Left cardiac atrium (tissue), 4 donors: ENCODE measurements around the gene VKORC1. TPM values are rescaled to one million over a fixed set of nuclear protein-coding genes. Genes with fewer than 3 reads are reported as not detected.

Experiments
- ATAC-seq, 2 donors: fragments of 200-7000 bp; cut with Tn5 transposase; one replicate each; pipeline ENCODE4 v1.9.1; 2020; ENCODE audit warnings: mild to moderate bottlenecking in 2 of 2, moderate library complexity in 2 of 2
- DNase-seq: peaks from one replicate; pipeline ENCODE4 v3.0.0-alpha.2; 2020
- intact Hi-C, 2 donors: fragments of 100-400 bp; cut with DNase I; formaldehyde crosslinking; loops; one replicate each; pipeline versions ENCODE4 v1.14.1 to v1.15.1; 2022 to 2023
- total RNA-seq, 2 donors: library from RNA; stranded (reverse); fragmentation: NEBNext Ultra II Directional; extraction: Animal tissue kit (Norgen Biotek cat#: 25700); gene quantifications; one replicate each; pipeline ENCODE4 v1.2.1, GENCODE V29; 2021
- donor health status: DM: no; HTN: yes; CAD: no.
- donor health status: DM: no; HTN: yes; CAD: no; lungs with severe emphysema.
- donor health status: DM: yes; HTN: yes; CAD: no.
- donor health status: Dilated cardiomyopathy.

VKORC1 gene
- total RNA-seq, 2 donors from 2014 or later = 47.1 to 53.2 TPM

GRCh38 chr16:31087971-31088370 lies 6.6 kb downstream of the VKORC1 start:
- no peak for DNase-seq
- ATAC-seq = no peak
- intact Hi-C loops = no loop called here

- DNase-seq (no peak), ATAC-seq (no peak)
- intact Hi-C loops = no loop called here
Measured at GRCh38 chr16:31087481-31087880, 7.1 kb downstream of the VKORC1 start.

GRCh38 chr16:31086629-31086906 lies 8.0 kb downstream of the VKORC1 start:
- ATAC-seq (no peak), DNase-seq (no peak)
- intact Hi-C loops = no loop called here

- intact Hi-C loops = no loop called here
- no peak for DNase-seq
- no peak for ATAC-seq
Measured at GRCh38 chr16:31085873-31086628, 8.5 kb downstream of the VKORC1 start.

- DNase-seq (no peak), ATAC-seq (no peak)
- intact Hi-C loops = no loop called here
Measured at GRCh38 chr16:31085411-31085810, 9.2 kb downstream of the VKORC1 start.

GRCh38 chr16:31084584-31085302 lies 9.9 kb downstream of the VKORC1 start:
- intact Hi-C loops = no loop called here
- DNase-seq (peak; percentile 20), ATAC-seq (no peak)

- intact Hi-C loops = no loop called here
- ATAC-seq (no peak), DNase-seq (no peak)
Measured at GRCh38 chr16:31083981-31084380, 10.6 kb downstream of the VKORC1 start.

GRCh38 chr16:31083556-31083955 lies 11.0 kb downstream of the VKORC1 start:
- intact Hi-C loops = no loop called here
- DNase-seq = no peak
- no peak for ATAC-seq

- intact Hi-C loops = no loop called here
- DNase-seq (no peak), ATAC-seq (no peak)
Measured at GRCh38 chr16:31083081-31083480, 11.5 kb downstream of the VKORC1 start.

- DNase-seq = no peak
- no peak for ATAC-seq
- intact Hi-C loops = no loop called here
Measured at GRCh38 chr16:31082368-31083045, 12.1 kb downstream of the VKORC1 start.

- intact Hi-C loops = no loop called here
- ATAC-seq = no peak
- DNase-seq = no peak
Measured at GRCh38 chr16:31081428-31082351, 12.9 kb downstream of the VKORC1 start.

- DNase-seq (no peak), ATAC-seq (no peak)
- intact Hi-C loops = no loop called here
Measured at GRCh38 chr16:31080756-31081419, 13.7 kb downstream of the VKORC1 start.

- intact Hi-C loops = no loop called here
- DNase-seq = no peak
- ATAC-seq = no peak
Measured at GRCh38 chr16:31080035-31080629, 14.5 kb downstream of the VKORC1 start.

GRCh38 chr16:31079342-31079944 lies 15.2 kb downstream of the VKORC1 start:
- ATAC-seq = no peak

GRCh38 chr16:31078597-31079341 lies 15.8 kb downstream of the VKORC1 start:
- intact Hi-C loops = no loop called here
- DNase-seq (no peak), ATAC-seq (no peak)

More at GRCh38 chr16:31079342-31079944, 15.2 kb downstream of the VKORC1 start:
- intact Hi-C loops = no loop called here
- no peak for DNase-seq

GRCh38 chr16:31077592-31078396 lies 16.8 kb downstream of the VKORC1 start:
- ATAC-seq (no peak), DNase-seq (no peak)
- intact Hi-C loops = no loop called here

GRCh38 chr16:31077024-31077423 lies 17.6 kb downstream of the VKORC1 start:
- intact Hi-C loops = no loop called here
- DNase-seq = no peak
- no peak for ATAC-seq
